ENCODE data around the gene NEU2. TPM values are rescaled to one million over a fixed set of nuclear protein-coding genes. Genes with fewer than 3 reads are reported as not detected.

The NEU2 gene
- total and polyA plus RNA-seq, 2 of the 13 experiments (the other 11 are each of a cell fraction or from before 2014, with no cell fraction given): not detected

GRCh38 chr2:233063269-233063975, 30.9 kb downstream of the NEU2 start (continued):
- TF ChIP-seq GATA4 (IDR thresholded peaks at IDR 0.05; ENCODE audit: borderline replicate concordance, low read depth): no peak
- no peak for TF ChIP-seq ZNF883 (CRISPR knock-in tag; IDR thresholded peaks at IDR 0.05; ENCODE audit: not compliant biosample characterization)
- no peak for TF ChIP-seq RELA (CRISPR knock-in tag; IDR thresholded peaks at IDR 0.05)
- no peak for TF ChIP-seq ZNF230 (CRISPR knock-in tag; IDR thresholded peaks at IDR 0.05)
- TF ChIP-seq PAWR (CRISPR knock-in tag; IDR thresholded peaks at IDR 0.05; ENCODE audit: borderline replicate concordance): no peak
- TF ChIP-seq ATM (IDR thresholded peaks at IDR 0.05; ENCODE audit: borderline replicate concordance): no peak
- no peak for TF ChIP-seq HCFC1 (IDR thresholded peaks at IDR 0.05; ENCODE audit: low read depth, low read length)
- TF ChIP-seq HDAC2 (CRISPR knock-in tag; IDR thresholded peaks at IDR 0.05): peak; percentile 91
- no peak; the same call in 1 of the 2 replicates for TF ChIP-seq KDM4B (CRISPR knock-in tag; IDR thresholded peaks at IDR 0.05)
- TF ChIP-seq, protein P1, sequence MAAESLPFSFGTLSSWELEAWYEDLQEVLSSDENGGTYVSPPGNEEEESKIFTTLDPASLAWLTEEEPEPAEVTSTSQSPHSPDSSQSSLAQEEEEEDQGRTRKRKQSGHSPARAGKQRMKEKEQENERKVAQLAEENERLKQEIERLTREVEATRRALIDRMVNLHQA (CRISPR knock-in tag; IDR thresholded peaks at IDR 0.05): no peak
- TF ChIP-seq ZFP82 (CRISPR knock-in tag; IDR thresholded peaks at IDR 0.05; ENCODE audit: borderline replicate concordance): peak; percentile 66; the same call in 1 of the 2 replicates
- TF ChIP-seq NFYC (CRISPR knock-in tag; IDR thresholded peaks at IDR 0.05): peak; percentile 36; the same call in 1 of the 2 replicates
- TF ChIP-seq, protein P2, sequence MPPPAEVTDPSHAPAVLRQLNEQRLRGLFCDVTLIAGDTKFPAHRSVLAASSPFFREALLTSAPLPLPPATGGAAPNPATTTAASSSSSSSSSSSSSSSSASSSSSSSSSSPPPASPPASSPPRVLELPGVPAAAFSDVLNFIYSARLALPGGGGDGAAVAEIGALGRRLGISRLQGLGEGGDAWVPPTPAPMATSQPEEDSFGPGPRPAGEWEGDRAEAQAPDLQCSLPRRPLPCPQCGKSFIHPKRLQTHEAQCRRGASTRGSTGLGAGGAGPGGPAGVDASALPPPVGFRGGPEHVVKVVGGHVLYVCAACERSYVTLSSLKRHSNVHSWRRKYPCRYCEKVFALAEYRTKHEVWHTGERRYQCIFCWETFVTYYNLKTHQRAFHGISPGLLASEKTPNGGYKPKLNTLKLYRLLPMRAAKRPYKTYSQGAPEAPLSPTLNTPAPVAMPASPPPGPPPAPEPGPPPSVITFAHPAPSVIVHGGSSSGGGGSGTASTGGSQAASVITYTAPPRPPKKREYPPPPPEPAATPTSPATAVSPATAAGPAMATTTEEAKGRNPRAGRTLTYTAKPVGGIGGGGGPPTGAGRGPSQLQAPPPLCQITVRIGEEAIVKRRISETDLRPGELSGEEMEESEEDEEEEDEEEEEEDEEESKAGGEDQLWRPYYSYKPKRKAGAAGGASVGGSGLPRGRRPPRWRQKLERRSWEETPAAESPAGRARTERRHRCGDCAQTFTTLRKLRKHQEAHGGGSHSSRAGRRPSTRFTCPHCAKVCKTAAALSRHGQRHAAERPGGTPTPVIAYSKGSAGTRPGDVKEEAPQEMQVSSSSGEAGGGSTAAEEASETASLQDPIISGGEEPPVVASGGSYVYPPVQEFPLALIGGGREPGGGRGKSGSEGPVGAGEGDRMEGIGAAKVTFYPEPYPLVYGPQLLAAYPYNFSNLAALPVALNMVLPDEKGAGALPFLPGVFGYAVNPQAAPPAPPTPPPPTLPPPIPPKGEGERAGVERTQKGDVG (CRISPR knock-in tag; IDR thresholded peaks at IDR 0.05; ENCODE audit: borderline replicate concordance): peak; percentile 96
- TF ChIP-seq BCL6 (CRISPR knock-in tag; IDR thresholded peaks at IDR 0.05): peak; percentile 100
- TF ChIP-seq TBX3 (IDR thresholded peaks at IDR 0.05; ENCODE audit: borderline replicate concordance): peak; percentile 90; the same call in 1 of the 2 replicates
- TF ChIP-seq TERF1 (CRISPR knock-in tag; IDR thresholded peaks at IDR 0.05): no peak; the same call in 1 of the 2 replicates
- TF ChIP-seq NKX3-1 (CRISPR knock-in tag; IDR thresholded peaks at IDR 0.05): 0 out of 2 replicates have a peak, but pooled peaks have one; percentile 32
- TF ChIP-seq KLF9 (CRISPR knock-in tag; IDR thresholded peaks at IDR 0.05; ENCODE audit: low read depth): no peak; the same call in 1 of the 2 replicates
- TF ChIP-seq, protein P3, sequence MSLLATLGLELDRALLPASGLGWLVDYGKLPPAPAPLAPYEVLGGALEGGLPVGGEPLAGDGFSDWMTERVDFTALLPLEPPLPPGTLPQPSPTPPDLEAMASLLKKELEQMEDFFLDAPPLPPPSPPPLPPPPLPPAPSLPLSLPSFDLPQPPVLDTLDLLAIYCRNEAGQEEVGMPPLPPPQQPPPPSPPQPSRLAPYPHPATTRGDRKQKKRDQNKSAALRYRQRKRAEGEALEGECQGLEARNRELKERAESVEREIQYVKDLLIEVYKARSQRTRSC (CRISPR knock-in tag; IDR thresholded peaks at IDR 0.05; ENCODE audit: low read depth): no peak
- no peak for TF ChIP-seq SAFB2 (CRISPR knock-in tag; IDR thresholded peaks at IDR 0.05; ENCODE audit: borderline replicate concordance, low read depth)
- no peak for TF ChIP-seq FLYWCH1 (CRISPR knock-in tag; IDR thresholded peaks at IDR 0.05)
- TF ChIP-seq CENPBD1 (CRISPR knock-in tag; IDR thresholded peaks at IDR 0.05; ENCODE audit: borderline replicate concordance, low read depth): no peak

Data from HepG2 (cell line).